Uterus (tissue), 2 donors: ENCODE data around the gene DCAF5.

Experiments used
- POLR2A ChIP-seq, 2 donors: fragments of 450-650 bp; IDR thresholded peaks; one replicate each; pipeline ENCODE4 v1.6.1; 2016; ENCODE audit warnings: antibody characterized with exemption in 2 of 2, mild to moderate bottlenecking in 1 of 2, moderate library complexity in 1 of 2
- TF ChIP-seq, protein P1 (sequence below), 4 experiments: fragments of 200-600 bp in 2 of 4; fragments of 450-650 bp in 2 of 4; sonication (generic) in 2 of 4; IDR thresholded peaks; one replicate each; pipeline ENCODE4 v1.5.1; 2016 to 2019; ENCODE audit warnings: antibody characterized with exemption in 4 of 4, mild to moderate bottlenecking in 2 of 4, moderate library complexity in 1 of 4

DNA sequence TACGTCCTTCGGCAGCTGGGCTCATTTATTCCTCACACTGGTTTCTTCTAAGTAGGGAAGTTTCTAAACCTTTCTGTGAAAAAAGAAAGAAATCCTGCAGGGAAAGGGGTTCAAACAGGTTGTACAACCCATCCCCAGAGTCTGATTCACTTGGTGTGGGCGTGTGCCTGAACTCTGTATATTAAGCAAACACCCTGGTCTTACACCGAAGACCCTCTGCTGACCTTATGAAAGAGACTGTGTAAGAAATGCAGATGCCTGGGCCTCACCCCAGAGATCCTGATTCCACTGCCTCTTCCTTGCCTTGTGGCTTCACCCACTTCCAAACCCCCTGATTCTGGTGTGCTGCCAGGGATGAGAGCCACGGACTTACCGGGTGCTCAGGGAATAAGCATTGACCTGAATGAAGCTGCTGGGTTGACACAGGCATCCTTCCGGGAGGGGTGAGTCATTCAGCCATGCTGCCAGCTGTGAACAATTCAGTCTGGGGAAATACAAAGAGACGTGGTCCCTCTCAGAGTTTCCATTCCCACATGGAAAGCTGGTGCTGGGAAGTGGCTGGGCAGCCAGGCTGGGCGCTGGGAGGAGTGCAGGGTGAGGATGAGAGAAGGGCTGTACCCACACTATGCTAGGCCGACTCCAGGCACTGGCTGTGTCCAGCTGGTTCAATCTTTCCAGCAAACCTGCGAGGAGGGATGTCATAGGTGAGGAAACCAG, 147.3 kb downstream of the DCAF5 start:
- TF ChIP-seq, protein P1, sequence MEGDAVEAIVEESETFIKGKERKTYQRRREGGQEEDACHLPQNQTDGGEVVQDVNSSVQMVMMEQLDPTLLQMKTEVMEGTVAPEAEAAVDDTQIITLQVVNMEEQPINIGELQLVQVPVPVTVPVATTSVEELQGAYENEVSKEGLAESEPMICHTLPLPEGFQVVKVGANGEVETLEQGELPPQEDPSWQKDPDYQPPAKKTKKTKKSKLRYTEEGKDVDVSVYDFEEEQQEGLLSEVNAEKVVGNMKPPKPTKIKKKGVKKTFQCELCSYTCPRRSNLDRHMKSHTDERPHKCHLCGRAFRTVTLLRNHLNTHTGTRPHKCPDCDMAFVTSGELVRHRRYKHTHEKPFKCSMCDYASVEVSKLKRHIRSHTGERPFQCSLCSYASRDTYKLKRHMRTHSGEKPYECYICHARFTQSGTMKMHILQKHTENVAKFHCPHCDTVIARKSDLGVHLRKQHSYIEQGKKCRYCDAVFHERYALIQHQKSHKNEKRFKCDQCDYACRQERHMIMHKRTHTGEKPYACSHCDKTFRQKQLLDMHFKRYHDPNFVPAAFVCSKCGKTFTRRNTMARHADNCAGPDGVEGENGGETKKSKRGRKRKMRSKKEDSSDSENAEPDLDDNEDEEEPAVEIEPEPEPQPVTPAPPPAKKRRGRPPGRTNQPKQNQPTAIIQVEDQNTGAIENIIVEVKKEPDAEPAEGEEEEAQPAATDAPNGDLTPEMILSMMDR (IDR thresholded peaks at IDR 0.05) = no peak
- TF ChIP-seq POLR2A (IDR thresholded peaks at IDR 0.05) = no peak
